ENCODE results near the gene MAMLD1. TPM values are rescaled to one million over a fixed set of nuclear protein-coding genes. Genes with fewer than 3 reads are reported as not detected.
A peak's percentile ranks its signal among the peaks of the same experiment; 100 is the strongest.

Gene MAMLD1
- total RNA-seq, 1 experiment from 2014 or later: 0.30 TPM

DNA sequence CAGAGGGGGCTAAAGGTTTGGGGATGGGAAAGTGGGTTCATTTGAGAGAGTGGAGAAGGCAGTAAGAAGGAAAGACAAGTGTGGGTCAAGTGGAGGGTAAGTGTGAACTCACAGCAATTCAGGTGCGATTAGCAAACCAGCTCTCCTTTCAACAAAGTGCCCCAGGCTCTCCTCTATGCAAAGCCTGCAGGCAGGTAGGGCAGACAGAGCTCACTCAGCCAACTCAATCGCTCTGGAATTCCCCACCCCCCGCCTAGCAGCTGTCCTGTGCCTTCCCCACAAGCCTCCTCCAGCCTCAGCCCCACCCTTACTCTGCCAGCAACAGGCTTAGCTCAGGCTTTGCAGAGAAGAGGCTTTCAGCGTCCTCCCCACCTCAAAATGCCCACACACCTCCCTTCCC lies 14.8 kb upstream of the MAMLD1 start:
- no peak for DNase-seq (ENCODE audit: low read depth)
- in situ Hi-C loops (cut with HindIII; ENCODE audit: low pct_unique_long_range_greater_than_20kb, low sequenced_read_pairs): no loop called here

DNA sequence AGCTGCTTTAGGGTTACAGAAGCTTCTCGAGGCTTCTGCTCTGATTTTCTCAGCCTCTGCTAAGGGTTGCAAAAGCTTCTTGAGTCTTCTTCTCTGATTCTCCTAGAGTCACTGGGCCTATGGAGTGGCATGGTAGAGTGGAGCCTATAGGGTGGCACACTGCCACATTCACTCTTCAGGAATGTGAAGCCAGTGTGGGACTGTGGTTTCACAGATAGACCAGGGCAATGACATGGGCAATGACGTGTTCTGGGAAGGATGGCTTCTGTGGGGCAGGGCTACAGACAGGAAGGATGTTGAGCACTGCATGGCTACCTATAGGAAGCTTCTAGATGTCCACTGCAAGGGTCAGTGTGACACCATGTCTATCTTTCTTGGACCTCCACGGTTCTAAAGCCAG lies 11.0 kb upstream of the MAMLD1 start:
- in situ Hi-C loops (cut with HindIII; ENCODE audit: low pct_unique_long_range_greater_than_20kb, low sequenced_read_pairs): no loop called here
- no peak for DNase-seq (ENCODE audit: low read depth)

DNA sequence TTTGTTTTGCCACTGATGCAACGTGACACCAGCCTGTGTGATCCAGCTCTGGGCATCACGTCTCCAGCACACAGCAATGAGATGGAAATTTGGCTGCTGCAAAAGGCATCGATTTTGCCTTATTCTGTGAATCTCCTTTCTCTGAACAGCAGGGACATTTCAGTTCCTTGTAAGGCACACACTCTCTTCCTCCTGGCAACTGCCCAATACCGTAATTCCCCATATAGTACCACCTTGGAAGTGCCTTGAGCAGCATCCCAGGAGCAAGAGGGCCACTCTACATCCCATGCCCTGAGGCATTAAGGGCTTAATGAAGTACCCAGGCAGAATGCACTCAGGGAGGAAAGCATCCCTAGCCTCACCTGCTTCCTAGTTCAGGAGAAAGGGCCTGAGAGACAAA lies 10.5 kb upstream of the MAMLD1 start:
- no peak for DNase-seq (ENCODE audit: low read depth)
- in situ Hi-C loops (cut with HindIII; ENCODE audit: low pct_unique_long_range_greater_than_20kb, low sequenced_read_pairs): no loop called here

DNA sequence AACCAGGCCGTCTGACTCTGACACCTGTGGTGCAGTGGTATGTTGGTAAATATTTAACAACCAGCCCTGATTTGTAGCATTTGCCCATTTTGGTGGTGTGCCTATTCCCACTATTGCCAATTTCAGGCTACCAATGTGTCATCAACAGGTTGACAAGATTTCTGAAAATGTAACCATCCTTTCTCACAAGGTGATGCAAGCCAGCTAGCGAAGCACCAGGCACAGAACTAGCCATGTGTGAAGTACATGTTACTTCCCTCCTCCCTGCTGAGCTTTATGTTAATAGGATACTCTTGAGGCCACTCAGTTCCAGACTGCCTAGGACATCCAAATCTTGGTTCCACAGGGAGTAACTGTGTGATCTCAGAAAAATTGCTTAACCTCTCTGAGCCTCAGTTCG lies 7.2 kb upstream of the MAMLD1 start:
- in situ Hi-C loops (cut with HindIII; ENCODE audit: low pct_unique_long_range_greater_than_20kb, low sequenced_read_pairs): no loop called here
- DNase-seq (ENCODE audit: low read depth): no peak

DNA sequence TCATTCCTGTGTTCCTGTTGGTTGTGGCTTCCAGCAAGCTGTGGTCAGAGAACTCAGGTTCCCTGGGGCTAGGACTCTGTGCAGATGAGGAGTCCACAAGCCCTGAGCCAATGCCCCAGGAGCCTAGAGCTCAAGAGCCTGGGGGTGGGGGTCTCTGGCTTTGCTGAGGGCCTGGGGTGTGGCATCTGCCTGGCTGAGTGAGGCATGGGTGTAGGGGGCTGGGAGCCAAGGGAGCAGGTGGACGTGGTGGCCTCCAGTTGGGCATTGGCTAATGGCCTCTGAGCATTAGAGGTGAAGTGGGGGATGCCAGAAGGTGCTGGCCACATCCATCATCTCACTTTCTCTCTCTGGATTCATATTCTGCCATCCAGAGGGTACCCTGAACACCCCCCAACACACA lies 5.3 kb upstream of the MAMLD1 start:
- no peak for DNase-seq (ENCODE audit: low read depth)
- in situ Hi-C loops (cut with HindIII; ENCODE audit: low pct_unique_long_range_greater_than_20kb, low sequenced_read_pairs): no loop called here

DNA sequence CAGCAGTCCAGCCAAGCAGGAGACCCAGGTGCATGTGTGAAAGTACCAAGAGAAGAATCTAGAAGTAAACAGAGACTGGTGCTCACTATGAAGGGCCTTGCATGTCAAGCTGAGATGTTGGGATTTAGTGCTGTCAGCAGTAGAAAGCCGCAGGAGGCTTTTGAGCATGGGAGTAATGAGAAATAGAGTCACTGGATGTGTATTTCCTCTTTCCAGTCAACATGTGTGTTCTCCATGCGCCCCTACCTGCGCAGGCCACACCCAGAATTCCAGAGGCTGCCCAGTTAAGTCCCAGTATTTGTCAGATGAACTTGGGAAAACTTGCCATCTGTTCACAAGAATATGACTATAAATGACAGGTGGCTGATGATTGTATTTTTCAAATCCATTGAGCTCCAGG lies 4.5 kb upstream of the MAMLD1 start:
- no peak for DNase-seq (ENCODE audit: low read depth)
- in situ Hi-C loops (cut with HindIII; ENCODE audit: low pct_unique_long_range_greater_than_20kb, low sequenced_read_pairs): no loop called here

DNA sequence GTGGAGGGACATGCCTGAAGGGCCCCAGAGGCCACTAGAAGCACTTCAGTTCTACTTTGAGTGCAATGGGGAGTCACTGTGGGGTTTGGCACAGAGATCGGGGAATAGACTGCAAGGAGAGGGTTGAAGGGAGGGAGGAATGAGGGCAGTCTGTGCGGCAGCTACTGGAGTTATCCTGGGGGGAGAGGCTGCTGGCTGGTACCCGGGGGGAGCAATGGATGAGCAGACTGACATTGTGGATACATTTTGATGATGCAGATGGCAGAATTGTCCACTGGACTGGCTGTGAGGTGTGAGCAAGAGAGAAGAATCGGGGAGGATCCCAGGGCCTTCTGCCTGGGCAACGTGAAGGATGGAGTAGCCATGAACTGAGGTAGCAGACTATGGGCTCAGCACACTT lies 2.8 kb upstream of the MAMLD1 start:
- in situ Hi-C loops (cut with HindIII; ENCODE audit: low pct_unique_long_range_greater_than_20kb, low sequenced_read_pairs): no loop called here

DNA sequence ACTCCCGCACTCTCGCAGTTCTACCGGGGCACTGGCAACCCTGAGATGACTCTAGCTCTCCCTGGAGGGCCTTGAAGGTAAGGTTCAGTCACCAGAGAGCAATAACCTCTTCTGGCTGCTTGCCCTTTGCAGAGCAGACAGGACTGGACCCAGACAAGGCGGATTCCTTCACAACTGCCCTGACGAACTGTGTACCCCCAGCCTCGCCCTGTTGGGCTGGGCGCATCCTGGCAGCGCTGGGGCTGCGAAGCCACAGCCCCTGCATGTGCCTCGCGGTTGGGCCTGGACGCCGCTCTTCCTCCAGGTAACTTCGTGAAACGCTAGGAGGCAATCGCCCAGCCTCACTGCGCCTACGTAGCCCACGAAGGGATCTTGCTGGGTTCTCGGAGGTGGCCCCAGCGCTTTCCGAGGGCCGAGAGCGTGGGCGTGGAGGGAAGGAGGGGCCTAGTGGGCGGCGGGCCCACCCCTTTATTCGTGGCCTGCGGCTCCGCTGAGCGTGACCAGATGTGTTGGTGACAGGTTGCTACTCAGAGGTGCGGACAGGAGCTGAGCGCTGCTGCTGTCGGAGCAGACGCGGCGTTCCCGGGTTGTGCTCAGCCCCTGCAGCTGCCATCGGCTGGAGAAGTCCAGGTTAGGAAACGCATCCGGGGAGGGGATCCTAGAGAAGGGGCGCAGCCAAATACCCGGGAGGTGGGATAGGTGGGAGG lies 1.9 kb upstream of the MAMLD1 start:
- in situ Hi-C loops (cut with HindIII; ENCODE audit: low pct_unique_long_range_greater_than_20kb, low sequenced_read_pairs): no loop called here
- DNase-seq (ENCODE audit: low read depth): no peak

More for the DNA sequence above, 2.8 kb upstream of the MAMLD1 start:
- DNase-seq (ENCODE audit: low read depth): no peak

DNA sequence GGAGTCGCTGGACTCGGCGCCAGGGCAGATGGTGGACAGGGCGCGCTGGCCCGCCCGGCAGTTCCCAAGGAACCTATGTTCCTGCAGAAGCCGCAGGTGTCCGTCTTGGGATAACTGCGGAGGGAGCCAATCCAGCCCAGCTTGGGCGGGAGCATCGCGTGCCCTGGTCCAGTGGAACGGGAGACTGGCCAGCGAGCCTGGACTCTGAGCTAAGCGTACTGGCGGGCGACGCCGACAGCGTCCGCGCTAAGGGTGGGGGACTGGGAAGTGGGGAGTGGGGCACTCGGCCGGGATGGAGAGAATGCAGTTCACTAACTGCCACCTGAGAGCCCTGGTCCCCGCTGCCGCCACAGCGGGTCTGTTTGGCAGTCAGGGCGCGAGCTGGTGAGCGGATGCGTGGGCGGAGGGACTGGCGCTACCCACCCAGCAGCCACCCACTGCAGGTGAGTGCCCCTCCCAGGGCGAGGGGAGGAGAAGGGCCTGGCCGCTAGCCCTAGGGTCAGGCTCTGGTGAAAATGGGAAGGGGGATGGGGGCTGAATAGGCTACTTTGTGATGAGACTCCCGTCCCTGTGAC lies 1.3 kb upstream of the MAMLD1 start:
- in situ Hi-C loops (cut with HindIII; ENCODE audit: low pct_unique_long_range_greater_than_20kb, low sequenced_read_pairs): no loop called here
- DNase-seq (ENCODE audit: low read depth): no peak

DNA sequence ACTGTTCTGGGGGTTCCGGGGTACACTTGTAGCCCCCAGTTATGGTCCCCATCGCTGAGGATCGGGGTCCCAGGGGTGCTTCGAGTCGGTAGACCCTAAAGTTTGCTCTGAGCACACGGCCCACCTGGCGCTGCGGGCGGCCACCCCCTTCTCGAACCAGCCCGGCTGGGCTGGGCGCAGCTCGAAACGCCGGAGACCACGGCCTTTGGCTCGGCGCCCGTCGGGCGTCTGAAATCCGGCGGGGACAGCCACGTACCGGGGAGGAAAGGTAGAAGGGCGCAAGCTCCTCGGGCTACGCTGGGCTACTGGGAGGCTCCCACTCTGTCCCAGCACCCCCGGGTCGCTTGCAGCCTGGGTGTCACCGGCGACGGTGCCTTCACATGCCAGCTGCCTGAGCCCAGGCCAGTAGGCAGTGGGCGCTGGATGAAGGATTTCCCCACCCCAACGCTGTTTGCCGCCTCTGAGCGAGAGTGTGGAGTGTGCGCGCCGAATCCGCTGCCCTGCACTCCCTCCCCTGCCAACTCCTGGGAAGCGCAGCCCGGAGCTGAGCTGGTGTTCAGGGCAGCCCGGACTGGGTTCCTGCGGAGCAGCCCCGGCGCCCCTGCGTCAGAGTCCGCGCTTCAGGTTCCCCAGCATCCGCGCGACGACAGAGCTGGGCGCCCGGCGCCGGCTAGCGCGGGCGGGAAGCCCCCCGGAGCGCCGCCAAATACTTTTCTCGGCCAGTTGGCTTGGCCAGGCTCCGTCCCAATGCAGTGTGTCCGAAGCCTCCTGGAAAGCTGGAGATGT lies 637 bp downstream of the MAMLD1 start:
- in situ Hi-C loops (cut with HindIII; ENCODE audit: low pct_unique_long_range_greater_than_20kb, low sequenced_read_pairs): no loop called here
- DNase-seq (ENCODE audit: low read depth): peak; percentile 42

DNA sequence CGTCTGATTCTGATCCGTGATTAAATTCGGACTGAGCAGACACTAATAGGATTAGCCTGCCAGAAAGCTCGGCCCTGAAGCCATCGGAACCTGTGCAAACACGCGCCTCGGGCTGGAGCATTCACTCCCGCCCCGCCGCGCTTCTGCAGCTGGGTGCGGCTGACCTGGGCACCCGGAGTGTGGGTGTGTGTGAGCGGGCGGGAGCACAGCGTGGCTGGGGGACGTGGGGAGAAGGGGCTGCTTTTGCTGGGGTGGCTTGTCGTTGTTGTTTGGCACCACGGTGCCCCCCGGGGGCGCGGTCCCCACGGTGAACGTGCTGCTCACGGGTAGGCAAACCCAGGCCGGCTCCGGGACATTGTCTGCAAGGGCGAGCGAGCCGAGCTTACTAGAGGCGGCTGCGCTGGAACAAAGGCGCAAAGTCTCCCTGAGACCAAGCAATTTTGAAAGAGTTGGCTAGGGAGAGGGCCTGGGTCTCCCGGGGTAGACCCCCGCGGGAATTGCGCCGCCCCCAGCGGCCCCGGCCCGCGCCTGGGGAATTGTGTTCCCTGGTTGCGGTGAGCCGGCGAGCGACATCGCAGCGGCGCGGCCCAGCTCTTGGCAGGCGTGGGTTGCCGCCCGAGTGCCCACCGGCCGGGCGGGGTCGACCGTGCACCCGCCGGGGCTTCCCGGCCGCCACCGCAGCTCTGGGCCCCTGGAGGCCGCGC lies 1.4 kb downstream of the MAMLD1 start:
- in situ Hi-C loops (cut with HindIII; ENCODE audit: low pct_unique_long_range_greater_than_20kb, low sequenced_read_pairs): no loop called here
- peak; percentile 16 for DNase-seq (ENCODE audit: low read depth)

DNA sequence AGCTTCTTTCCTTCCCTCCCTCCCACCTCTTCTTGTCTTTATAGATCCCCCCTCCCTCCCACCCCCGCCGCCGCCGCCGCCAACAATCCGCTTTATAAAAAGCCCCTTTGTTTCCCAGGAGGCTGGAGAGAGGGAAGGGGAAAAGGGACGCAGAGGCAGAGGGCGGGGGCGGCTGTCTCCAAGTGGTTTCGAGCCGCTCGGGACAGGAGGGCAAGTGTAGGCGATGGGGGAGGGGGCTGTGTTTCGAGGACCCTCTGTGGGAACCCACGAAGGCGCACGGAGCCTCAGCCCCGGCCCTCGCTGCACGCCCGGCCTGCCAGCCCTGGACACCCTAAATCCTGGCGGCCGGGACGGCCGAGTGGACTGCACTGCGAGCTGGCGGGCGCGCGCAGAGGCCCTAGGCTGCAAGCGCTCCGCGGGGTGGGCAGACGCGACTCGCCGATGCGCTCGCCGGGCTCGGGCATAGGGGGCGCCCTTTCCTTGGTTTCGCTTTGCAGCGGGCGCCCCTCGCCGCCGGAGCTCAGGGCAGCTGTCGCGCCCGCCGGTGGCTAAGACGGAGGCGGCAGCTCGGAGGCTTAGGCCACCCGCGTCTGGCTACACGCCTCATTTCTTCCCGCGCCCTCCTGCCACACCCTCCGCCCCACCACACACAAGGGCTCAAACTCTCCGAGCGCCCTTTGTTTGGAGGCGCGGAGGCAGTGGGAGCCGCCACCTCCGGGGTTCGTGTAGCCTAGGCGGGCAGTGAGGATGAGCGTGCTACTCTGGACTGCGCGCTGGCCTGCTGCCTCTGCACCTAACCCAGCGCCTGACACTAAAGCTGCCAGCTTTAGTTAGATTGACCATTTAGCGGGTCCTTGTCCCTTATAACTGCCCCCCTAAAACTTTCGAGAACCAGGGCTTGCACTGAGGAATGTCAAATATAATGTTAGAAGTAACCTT lies 2.2 kb downstream of the MAMLD1 start:
- DNase-seq (ENCODE audit: low read depth): peak; percentile 71
- in situ Hi-C loops (cut with HindIII; ENCODE audit: low pct_unique_long_range_greater_than_20kb, low sequenced_read_pairs): no loop called here

DNA sequence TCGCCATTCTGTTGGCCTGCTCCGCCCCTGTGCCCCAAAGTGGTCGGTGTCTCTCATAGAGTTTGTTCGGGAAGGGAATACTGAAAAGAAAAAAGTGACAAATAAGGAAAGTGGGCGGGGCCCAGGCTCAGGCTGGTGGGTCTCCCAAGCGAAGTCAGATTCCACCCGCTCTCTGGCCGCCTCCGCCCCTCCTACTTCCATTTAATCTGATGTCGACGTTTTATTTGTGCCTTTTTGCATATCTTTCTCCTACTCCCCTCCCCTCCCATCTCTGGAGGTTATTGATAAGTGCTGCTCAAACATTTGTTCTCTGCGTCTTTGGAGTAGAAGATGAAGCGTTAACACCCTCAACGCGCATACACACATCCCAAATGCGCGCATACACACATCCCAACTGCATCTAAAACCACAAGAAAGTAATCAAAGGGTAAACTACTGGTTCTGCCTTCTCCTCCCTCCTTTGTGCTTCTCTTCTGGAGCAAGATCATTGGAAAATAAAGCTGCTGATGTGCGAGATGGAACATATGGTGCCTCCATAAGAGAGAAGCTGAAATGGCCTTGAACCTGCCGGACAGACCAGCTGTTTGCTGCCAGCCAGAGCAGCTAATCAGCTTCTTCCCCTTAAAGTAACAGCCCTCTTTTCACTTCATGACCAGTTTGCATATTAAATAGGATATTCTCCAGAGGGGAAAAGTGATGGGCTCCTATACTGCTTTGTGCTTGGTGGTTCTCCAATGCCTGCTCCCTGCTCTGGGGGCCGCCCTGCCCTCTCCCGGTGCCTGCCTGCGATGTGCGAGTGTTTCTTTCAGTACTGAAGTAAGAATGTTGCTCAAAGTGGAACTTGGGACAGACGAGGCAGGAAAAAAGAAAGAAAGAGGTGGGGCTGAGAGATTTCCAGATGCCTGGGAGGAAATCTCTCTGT lies 3.1 kb downstream of the MAMLD1 start:
- peak; percentile 59 for DNase-seq (ENCODE audit: low read depth)
- in situ Hi-C loops (cut with HindIII; ENCODE audit: low pct_unique_long_range_greater_than_20kb, low sequenced_read_pairs): no loop called here

DNA sequence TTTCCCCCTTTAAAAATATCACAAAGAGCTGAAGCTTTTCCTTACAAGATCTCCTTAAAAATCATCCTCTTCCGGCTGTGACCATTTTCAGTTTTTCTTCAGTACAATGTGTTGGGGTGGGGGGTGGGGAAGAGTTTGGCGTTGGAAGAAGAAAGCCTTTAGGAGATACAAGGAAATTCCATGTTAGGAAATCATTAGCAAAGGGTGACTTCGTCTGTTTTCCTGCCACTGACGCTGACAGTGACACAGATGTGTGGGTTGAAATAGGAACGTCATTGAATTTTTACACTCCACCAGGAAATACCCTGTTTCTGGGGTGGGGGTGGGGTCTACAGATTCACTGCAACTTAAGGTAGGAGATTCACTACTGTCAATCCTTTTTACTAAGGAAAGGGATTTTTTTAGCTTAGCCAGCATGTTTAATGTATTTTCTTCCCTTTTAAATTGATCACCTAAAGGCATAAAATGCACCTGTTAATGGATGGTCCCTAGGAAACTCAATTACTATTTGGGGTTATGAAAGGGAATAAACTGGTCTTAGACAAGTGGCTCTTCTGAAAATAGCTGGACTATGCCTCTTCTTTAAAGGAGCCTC lies 3.9 kb downstream of the MAMLD1 start:
- in situ Hi-C loops (cut with HindIII; ENCODE audit: low pct_unique_long_range_greater_than_20kb, low sequenced_read_pairs): no loop called here
- DNase-seq (ENCODE audit: low read depth): peak; percentile 73

DNA sequence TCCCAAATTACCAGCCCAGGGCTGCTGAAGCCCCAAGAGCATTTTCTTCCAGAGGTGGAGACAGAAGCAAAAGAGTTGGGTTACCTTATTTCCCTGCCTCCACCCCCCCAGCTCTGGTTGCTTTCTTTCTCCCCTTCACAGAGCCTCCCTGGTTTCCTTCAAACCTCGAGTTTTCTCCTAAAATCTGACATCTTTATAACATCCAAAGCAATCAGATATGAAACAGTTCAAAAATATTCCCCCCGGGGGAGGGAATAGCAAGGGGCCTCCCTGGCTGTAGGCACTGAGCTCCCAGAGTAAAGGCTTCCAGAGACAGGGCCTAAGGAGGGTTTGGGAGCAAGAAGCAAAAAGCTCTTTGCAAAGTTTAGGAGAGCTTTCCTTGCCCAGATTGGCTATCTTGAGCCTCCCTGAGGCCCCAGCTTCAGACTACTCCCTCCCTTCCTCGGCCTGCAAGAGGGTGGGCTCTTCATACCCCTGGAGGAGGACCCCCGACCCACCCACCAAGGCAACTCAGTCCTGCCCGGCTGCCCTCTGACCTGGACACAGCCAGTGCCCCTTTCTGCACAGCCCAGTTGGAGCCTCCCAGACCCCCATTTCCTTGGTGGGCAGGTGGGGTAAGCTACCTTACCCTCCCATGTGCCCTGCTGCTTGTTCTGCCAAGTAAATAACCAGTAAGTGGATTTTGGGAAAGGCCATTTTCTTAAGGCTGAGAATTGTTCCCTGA lies 7.6 kb downstream of the MAMLD1 start:
- in situ Hi-C loops (cut with HindIII; ENCODE audit: low pct_unique_long_range_greater_than_20kb, low sequenced_read_pairs): no loop called here

DNA sequence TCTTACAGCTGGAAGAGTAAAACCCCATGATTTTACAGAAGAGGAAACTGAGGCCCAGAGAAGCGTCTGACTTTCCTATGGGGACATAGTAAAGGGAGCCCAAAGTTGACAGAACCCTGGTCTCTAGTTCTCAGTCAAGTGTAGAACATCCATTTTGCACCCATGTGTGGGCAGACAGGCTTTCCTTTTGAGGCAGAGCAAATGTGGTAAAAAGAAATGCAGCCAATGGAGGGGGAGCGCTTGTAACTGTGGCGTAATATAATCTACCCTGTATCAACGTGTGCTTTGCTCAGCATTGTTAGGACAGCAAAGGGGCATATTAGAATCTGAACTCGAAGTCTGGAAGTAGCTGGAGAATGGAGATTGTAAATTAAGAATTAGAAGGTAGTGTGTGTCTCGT lies 8.8 kb downstream of the MAMLD1 start:
- in situ Hi-C loops (cut with HindIII; ENCODE audit: low pct_unique_long_range_greater_than_20kb, low sequenced_read_pairs): no loop called here
- DNase-seq (ENCODE audit: low read depth): no peak

More for the DNA sequence above, 7.6 kb downstream of the MAMLD1 start:
- no peak for DNase-seq (ENCODE audit: low read depth)

Data from Caki2 (cell line).